GM19238 (cell line): ENCODE data around the gene SLC18A2.
A peak's percentile ranks its signal among the peaks of the same experiment; 100 is the strongest.

Experiments used
- DNase-seq: peaks from one replicate; pipeline ENCODE4 v3.0.0; 2011; ENCODE audit warnings: low spot score; ENCODE audit not compliant: insufficient read length

SLC18A2 gene

GRCh38 chr10:117311261-117311660 lies 70.3 kb downstream of the SLC18A2 start:
- no peak for DNase-seq

DNA sequence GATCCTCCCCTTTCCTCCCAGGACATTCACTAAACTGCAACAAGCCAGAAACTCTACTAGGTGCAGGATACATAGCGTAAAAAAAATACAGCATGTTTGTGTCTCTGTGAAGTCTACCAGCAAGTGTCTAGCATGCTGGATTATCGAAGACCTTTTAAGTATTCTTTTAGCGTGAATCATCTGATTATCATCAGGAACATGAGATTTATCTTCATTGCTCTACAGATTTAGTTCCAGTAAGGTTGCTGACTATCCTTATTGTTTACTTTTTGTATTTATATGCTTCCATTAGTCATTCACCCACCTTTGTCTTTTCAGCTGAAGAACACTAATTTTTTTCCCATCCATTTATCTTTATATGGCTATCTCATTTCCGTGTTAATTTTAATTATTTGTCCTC lies 71.5 kb downstream of the SLC18A2 start:
- no peak for DNase-seq

GRCh38 chr10:117313641-117314040 lies 72.7 kb downstream of the SLC18A2 start:
- no peak for DNase-seq

DNA sequence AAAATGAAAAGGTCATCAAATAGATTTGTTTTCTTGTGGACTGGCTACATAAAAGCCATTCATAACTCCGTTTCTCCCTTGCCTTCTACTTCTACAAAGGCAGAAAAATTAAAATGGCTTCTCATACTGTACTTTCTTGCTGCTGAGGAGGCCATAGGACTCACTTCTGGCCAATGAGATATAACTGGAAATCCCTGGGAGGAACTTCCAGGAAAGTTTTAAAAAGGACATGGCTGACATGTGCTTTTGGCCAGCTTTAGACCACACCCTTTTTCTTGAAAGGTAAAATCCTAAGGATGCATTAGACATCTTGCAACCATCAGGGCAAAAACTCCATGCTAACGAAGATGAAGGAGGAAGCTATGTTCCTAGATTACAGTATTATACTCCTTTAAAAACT lies 75.8 kb downstream of the SLC18A2 start:
- DNase-seq: no peak

- DNase-seq: no peak
Observed at GRCh38 chr10:117318909-117319308, 78.0 kb downstream of the SLC18A2 start.

GRCh38 chr10:117320050-117320665 lies 79.2 kb downstream of the SLC18A2 start:
- DNase-seq: peak; percentile 7

DNA sequence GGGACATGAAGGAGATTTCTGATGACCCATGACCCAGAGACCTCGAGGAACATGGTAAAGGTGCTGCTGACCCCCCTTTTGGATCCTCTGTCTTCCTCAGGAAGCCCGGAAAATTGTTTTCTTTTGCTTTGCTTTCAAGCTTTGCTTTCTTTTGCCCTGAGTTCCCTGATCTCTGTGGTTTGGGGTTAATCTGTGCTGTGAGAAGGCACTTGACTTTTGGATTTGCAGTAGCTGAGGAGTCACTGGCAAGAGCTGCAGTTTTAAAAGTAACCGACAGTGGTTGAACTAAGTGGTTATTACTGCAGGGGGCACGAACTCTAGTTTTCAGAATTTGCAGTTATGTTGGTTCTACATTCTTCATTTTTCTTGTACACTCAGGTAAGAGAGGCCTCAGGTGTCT lies 81.3 kb downstream of the SLC18A2 start:
- DNase-seq: no peak

GRCh38 chr10:117324367-117324766 lies 83.5 kb downstream of the SLC18A2 start:
- no peak for DNase-seq

DNA sequence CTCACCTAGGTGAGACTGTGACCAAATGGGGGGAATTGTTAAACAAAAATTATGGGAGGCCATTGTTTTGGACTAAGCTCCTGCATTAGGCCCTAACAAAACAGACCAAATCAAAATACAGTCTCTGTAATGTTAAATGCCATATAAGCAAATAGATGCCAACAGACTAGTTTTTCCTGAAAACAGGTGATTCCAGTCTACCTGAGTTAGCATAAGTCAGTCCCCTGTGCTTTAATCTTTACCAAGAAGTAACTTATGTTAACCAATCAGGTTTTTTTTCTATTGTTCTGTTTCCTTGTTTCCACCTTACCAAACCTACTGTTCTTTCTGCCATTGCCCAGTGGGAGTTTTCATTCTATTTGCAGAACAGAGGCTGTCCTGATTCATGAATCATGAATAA lies 86.3 kb downstream of the SLC18A2 start:
- no peak for DNase-seq
